Anterior cingulate cortex (tissue), 58 donors: Measurements from ENCODE around the gene OR8B8.
A peak's percentile ranks its signal among the peaks of the same experiment; 100 is the strongest.
"Not testable (repeated sequence)": the region's sequence is repeated elsewhere in the genome, so short reads cannot be mapped to it uniquely, and the experiment has no call there.

Experiments
- DNase-seq, 58 donors: peaks; one replicate each; lab custom pipeline; 2025; lab: John Stamatoyannopoulos, UW

OR8B8 gene

GRCh38 chr11:124445646-124446150 is at the start of gene OR8B8:
Gene OR8B8 (minus strand): TSS chr11:124445696. CDS start chr11:124441085, 4,611 bp downstream.
- DNase-seq: peak in 1 of 58 donors; percentile 24

- no peak for DNase-seq
Measured at GRCh38 chr11:124493016-124493655, 47.6 kb upstream of the OR8B8 start.

- no peak for DNase-seq
Measured at GRCh38 chr11:124483422-124483821, 37.9 kb upstream of the OR8B8 start.

- DNase-seq: no peak
Measured at GRCh38 chr11:124482362-124483147, 37.1 kb upstream of the OR8B8 start.

- peak in 16 of 58 donors; percentile 4 to 57 (median 30) for DNase-seq
Measured at GRCh38 chr11:124481365-124482323, 36.1 kb upstream of the OR8B8 start.

- DNase-seq: no peak
Measured at GRCh38 chr11:124479561-124479960, 34.1 kb upstream of the OR8B8 start.

- no peak for DNase-seq
Measured at GRCh38 chr11:124475265-124475664, 29.8 kb upstream of the OR8B8 start.

- DNase-seq: no peak
Measured at GRCh38 chr11:124474779-124475178, 29.3 kb upstream of the OR8B8 start.

- DNase-seq: no peak
Measured at GRCh38 chr11:124474079-124474478, 28.6 kb upstream of the OR8B8 start.

GRCh38 chr11:124473476-124473875 is 28.0 kb upstream of the OR8B8 start:
- no peak for DNase-seq

- DNase-seq: peak in 6 of 58 donors; percentile 5 to 52 (median 20)
Measured at GRCh38 chr11:124470561-124471227, 25.2 kb upstream of the OR8B8 start.

GRCh38 chr11:124467381-124467927 is 22.0 kb upstream of the OR8B8 start:
- DNase-seq: peak in 30 of 58 donors; percentile 5 to 74 (median 38)

- no peak for DNase-seq
Measured at GRCh38 chr11:124465368-124465767, 19.9 kb upstream of the OR8B8 start.

- DNase-seq: no peak
Measured at GRCh38 chr11:124463990-124464389, 18.5 kb upstream of the OR8B8 start.

GRCh38 chr11:124463324-124463723 is 17.8 kb upstream of the OR8B8 start:
- DNase-seq: no peak

- DNase-seq: no peak
Measured at GRCh38 chr11:124460459-124460858, 15.0 kb upstream of the OR8B8 start.

GRCh38 chr11:124459379-124459778 is 13.9 kb upstream of the OR8B8 start:
- DNase-seq: not testable (repeated sequence)

GRCh38 chr11:124454552-124454951 is 9.1 kb upstream of the OR8B8 start:
- no peak for DNase-seq

- no peak for DNase-seq
Measured at GRCh38 chr11:124446916-124447315, 1.4 kb upstream of the OR8B8 start.

- DNase-seq: no peak
Measured at GRCh38 chr11:124442847-124443246, 2.6 kb downstream of the OR8B8 start.
